Neural cell (in vitro differentiated cells): ENCODE results near the gene NPIPA1. TPM values are rescaled to one million over a fixed set of nuclear protein-coding genes. Genes with fewer than 3 reads are reported as not detected.

Source experiments
- H2AFZ ChIP-seq: fragments of 200-600, 300-800 bp; sonication (generic), shearing (Covaris generic); 2 replicates; pipeline ENCODE4 v1.6.0; 2014; ENCODE audit warnings: low read depth, mild to moderate bottlenecking, antibody characterized with exemption, low read length, moderate library complexity
- H3F3A ChIP-seq: fragments of 200-600 bp; shearing (Covaris generic); 2 replicates; pipeline ENCODE4 v1.6.1; 2016; ENCODE audit warnings: mild to moderate bottlenecking, moderate library complexity, mixed read lengths, antibody characterized with exemption, low read length; ENCODE audit not compliant: insufficient read depth, poor library complexity, severe bottlenecking
- H3K27ac ChIP-seq: fragments of 200-600, 300-800 bp; sonication (generic), shearing (Covaris generic); 2 replicates; pipeline ENCODE4 v1.5.1; 2014; ENCODE audit warnings: mild to moderate bottlenecking, low read length, moderate library complexity
- H3K27me3 ChIP-seq: fragments of 300-800, 200-600 bp; sonication (generic), shearing (Covaris generic); 2 replicates; pipeline ENCODE4 v1.6.0; 2014; ENCODE audit warnings: mild to moderate bottlenecking, low read depth, low read length, moderate library complexity; ENCODE audit not compliant: insufficient read depth
- H3K36me3 ChIP-seq: fragments of 300-800, 200-600 bp; sonication (generic), shearing (Covaris generic); 2 replicates; pipeline ENCODE4 v1.5.1; 2014; ENCODE audit warnings: mild to moderate bottlenecking, antibody characterized with exemption, low read length, moderate library complexity; ENCODE audit not compliant: insufficient read depth
- H3K4me2 ChIP-seq: fragments of 300-800, 200-600 bp; sonication (generic), shearing (Covaris generic); 2 replicates; pipeline ENCODE4 v1.6.0; 2014; ENCODE audit warnings: mild to moderate bottlenecking, low read length
- H3K4me3 ChIP-seq: fragments of 300-800, 200-600 bp; sonication (generic), shearing (Covaris generic); 2 replicates; pipeline ENCODE4 v1.5.1; 2014; ENCODE audit warnings: mild to moderate bottlenecking, low read length, moderate library complexity
- H3K79me2 ChIP-seq: fragments of 200-600 bp; shearing (Covaris generic); replicated peaks from 2 replicates; pipeline ENCODE4 v1.6.0; 2014; ENCODE audit warnings: mild to moderate bottlenecking, low read length, moderate library complexity; ENCODE audit not compliant: insufficient read depth
- H3K9ac ChIP-seq: fragments of 300-800, 200-600 bp; sonication (generic), shearing (Covaris generic); 2 replicates; pipeline ENCODE4 v1.6.1; 2016; ENCODE audit warnings: mild to moderate bottlenecking, low read length, mixed read lengths
- H3K9me2 ChIP-seq: fragments of 200-600 bp; shearing (Covaris generic); 2 replicates; pipeline ENCODE4 v1.6.1; 2016; ENCODE audit warnings: mild to moderate bottlenecking, low read length, mixed read lengths; ENCODE audit not compliant: insufficient read depth
- H3K9me3 ChIP-seq: fragments of 200-600, 300-800 bp; sonication (generic), shearing (Covaris generic); 2 replicates; pipeline ENCODE4 v1.6.1; 2016; ENCODE audit warnings: mild to moderate bottlenecking, mixed run types, low read length, moderate library complexity, mixed read lengths
- H4K20me1 ChIP-seq: fragments of 200-600 bp; shearing (Covaris generic); 2 replicates; pipeline ENCODE4 v1.6.1; 2016; ENCODE audit warnings: mild to moderate bottlenecking, mixed run types; ENCODE audit not compliant: insufficient read depth
- EP300 ChIP-seq: fragments of 450-650 bp; conservative IDR thresholded peaks from 2 replicates; pipeline ENCODE4 v1.6.1; 2014; ENCODE audit warnings: antibody characterized with exemption, mild to moderate bottlenecking, moderate library complexity; ENCODE audit not compliant: poor library complexity, severe bottlenecking
- EZH2 ChIP-seq: fragments of 200-600, 300-800 bp; shearing (Covaris generic), sonication (generic); IDR thresholded peaks from 2 replicates; pipeline ENCODE4 v1.6.1; 2014; ENCODE audit warnings: antibody characterized with exemption, low read length, borderline replicate concordance, mild to moderate bottlenecking; ENCODE audit not compliant: insufficient read depth, poor library complexity, severe bottlenecking
- MXI1 ChIP-seq: fragments of 450-650 bp; conservative IDR thresholded peaks from 2 replicates; pipeline ENCODE4 v1.6.1; 2014; ENCODE audit warnings: antibody characterized with exemption, mild to moderate bottlenecking; ENCODE audit not compliant: poor library complexity, severe bottlenecking
- POLR2AphosphoS5 ChIP-seq: IDR thresholded peaks from 2 replicates; pipeline ENCODE4 v1.6.1; 2012
- RAD21 ChIP-seq: fragments of 450-650 bp; conservative IDR thresholded peaks from 2 replicates; pipeline ENCODE4 v1.6.1; 2014; ENCODE audit warnings: antibody characterized with exemption, mild to moderate bottlenecking, moderate library complexity
- REST ChIP-seq: IDR thresholded peaks from 2 replicates; pipeline ENCODE4 v1.6.1; 2012; ENCODE audit warnings: borderline replicate concordance
- SMC3 ChIP-seq: fragments of 450-650 bp; conservative IDR thresholded peaks from 2 replicates; pipeline ENCODE4 v1.6.1; 2014; ENCODE audit warnings: antibody characterized with exemption, mild to moderate bottlenecking, moderate library complexity; ENCODE audit not compliant: poor library complexity
- TAF1 ChIP-seq: IDR thresholded peaks from 2 replicates; pipeline ENCODE4 v1.6.1; 2012; ENCODE audit warnings: low read depth
- polyA plus RNA-seq: library from polyadenylated mRNA; depleted of rRNA; stranded (reverse); fragments of >200 nt; gene quantifications from 2 replicates; pipeline ENCODE4 v1.2.3, GENCODE V29; 2014
- TF ChIP-seq, protein P1 (sequence below): fragments of 450-650 bp; IDR thresholded peaks from 2 replicates; pipeline ENCODE4 v1.5.1; 2014; ENCODE audit warnings: antibody characterized with exemption, mild to moderate bottlenecking, moderate library complexity; ENCODE audit not compliant: poor library complexity, severe bottlenecking

The NPIPA1 gene
- polyA plus RNA-seq, 1 donor from 2014 or later = 124 TPM

DNA sequence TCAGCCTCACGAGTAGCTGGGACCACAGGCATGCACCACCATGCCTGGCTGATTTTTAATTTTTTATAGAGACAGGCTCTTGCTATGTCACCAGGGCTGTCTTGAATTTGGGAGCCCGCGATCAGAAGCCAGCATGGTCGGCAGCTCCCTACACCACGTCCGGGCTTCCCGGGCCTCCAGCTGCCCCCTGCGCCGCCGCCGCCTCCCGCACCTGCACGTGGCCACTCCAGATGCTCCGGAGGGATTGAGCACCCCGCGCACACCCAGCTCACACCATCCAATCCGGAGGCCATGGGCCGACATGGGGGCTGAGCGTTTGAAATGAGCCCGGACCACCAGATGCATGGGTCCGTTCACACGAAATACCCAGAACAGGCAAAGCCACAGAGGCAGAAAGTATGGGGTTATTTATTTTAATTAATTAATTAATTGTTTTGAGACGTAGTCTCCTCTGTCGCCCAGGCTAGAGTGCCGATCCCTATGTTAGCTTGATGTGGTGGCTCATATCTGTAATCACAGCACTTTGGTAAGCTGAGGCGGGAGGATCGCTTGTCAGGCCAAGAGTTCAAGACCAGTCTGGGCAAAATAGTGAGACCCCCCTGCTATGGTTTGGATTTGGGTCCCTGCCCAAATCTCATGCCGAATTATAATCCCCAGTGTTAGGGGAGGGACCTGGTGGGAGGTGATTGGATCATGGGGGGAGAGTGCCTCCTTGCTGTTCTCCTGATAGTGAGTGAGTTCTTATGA lies 20.5 kb downstream of the NPIPA1 start:
- TF ChIP-seq MXI1 = no peak
- TF ChIP-seq SMC3 = no peak
- TF ChIP-seq EZH2 = no peak
- Histone ChIP-seq H3K79me2 (no peaks in the 10 kb centered on the region), H3K27me3 (no peaks in the 10 kb centered on the region), H3K9me3 (no peaks in the 10 kb centered on the region), H3K36me3 (no peaks in the 10 kb centered on the region), H3K27ac (no peak overlapping the region), H3K4me2 (no peak overlapping the region), H4K20me1 (no peaks in the 10 kb centered on the region), H3F3A (no peaks in the 10 kb centered on the region), H3K9me2 (no peaks in the 10 kb centered on the region), H3K4me3 (no peak overlapping the region), H2AFZ (no peak overlapping the region), H3K9ac (no peak overlapping the region)

GRCh38 chr16:14958323-14958600 lies 21.0 kb downstream of the NPIPA1 start:
- Histone ChIP-seq H3K27me3 (no peaks in the 10 kb centered on the region), H4K20me1 (no peaks in the 10 kb centered on the region), H3K36me3 (no peaks in the 10 kb centered on the region), H3K27ac (no peak overlapping the region), H3K9me3 (no peaks in the 10 kb centered on the region), H3K4me3 (no peak overlapping the region), H3F3A (no peaks in the 10 kb centered on the region), H2AFZ (no peak overlapping the region), H3K4me2 (no peak overlapping the region), H3K9me2 (no peaks in the 10 kb centered on the region), H3K79me2 (no peaks in the 10 kb centered on the region), H3K9ac (no peak overlapping the region)
- TF ChIP-seq, protein P1, sequence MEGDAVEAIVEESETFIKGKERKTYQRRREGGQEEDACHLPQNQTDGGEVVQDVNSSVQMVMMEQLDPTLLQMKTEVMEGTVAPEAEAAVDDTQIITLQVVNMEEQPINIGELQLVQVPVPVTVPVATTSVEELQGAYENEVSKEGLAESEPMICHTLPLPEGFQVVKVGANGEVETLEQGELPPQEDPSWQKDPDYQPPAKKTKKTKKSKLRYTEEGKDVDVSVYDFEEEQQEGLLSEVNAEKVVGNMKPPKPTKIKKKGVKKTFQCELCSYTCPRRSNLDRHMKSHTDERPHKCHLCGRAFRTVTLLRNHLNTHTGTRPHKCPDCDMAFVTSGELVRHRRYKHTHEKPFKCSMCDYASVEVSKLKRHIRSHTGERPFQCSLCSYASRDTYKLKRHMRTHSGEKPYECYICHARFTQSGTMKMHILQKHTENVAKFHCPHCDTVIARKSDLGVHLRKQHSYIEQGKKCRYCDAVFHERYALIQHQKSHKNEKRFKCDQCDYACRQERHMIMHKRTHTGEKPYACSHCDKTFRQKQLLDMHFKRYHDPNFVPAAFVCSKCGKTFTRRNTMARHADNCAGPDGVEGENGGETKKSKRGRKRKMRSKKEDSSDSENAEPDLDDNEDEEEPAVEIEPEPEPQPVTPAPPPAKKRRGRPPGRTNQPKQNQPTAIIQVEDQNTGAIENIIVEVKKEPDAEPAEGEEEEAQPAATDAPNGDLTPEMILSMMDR = no peak
- no peak for TF ChIP-seq RAD21
- TF ChIP-seq REST = no peak
- TF ChIP-seq SMC3 = no peak
- no peak for TF ChIP-seq POLR2AphosphoS5
- no peak for TF ChIP-seq EP300
- TF ChIP-seq TAF1 = no peak
- TF ChIP-seq EZH2 = no peak
- TF ChIP-seq MXI1 = no peak
